OCI-LY3 (cell line): ENCODE results near the gene ATP10D.

Experiments used
- H2AFZ ChIP-seq: fragments of 200-600, 300-600 bp; shearing (Covaris generic); 2 replicates; pipeline ENCODE4 v1.6.0; 2014; ENCODE audit warnings: antibody characterized with exemption, low read depth, low read length
- H3K27ac ChIP-seq: fragments of 200-600, 300-600 bp; sonication (generic); 2 replicates; pipeline ENCODE4 v1.5.1; 2014; ENCODE audit warnings: mild to moderate bottlenecking, low read length, moderate library complexity, mixed read lengths
- H3K27me3 ChIP-seq: fragments of 200-600, 300-600 bp; sonication (generic); 2 replicates; pipeline ENCODE4 v1.6.1; 2014; ENCODE audit warnings: low read depth, low read length, mixed read lengths
- H3K36me3 ChIP-seq: fragments of 200-600, 300-600 bp; sonication (generic); replicated peaks from 2 replicates; pipeline ENCODE3; 2014; ENCODE audit warnings: low read depth, low read length, mixed read lengths
- H3K4me1 ChIP-seq: fragments of 300-600, 200-600 bp; sonication (generic); 2 replicates; pipeline ENCODE4 v1.6.1; 2014; ENCODE audit warnings: low read length, mixed read lengths
- H3K4me2 ChIP-seq: fragments of 200-600, 300-600 bp; sonication (generic); 2 replicates; pipeline ENCODE4 v1.6.1; 2014; ENCODE audit warnings: low read length, mixed read lengths
- H3K4me3 ChIP-seq: fragments of 300-600, 200-600 bp; sonication (generic); 2 replicates; pipeline ENCODE4 v1.5.1; 2014; ENCODE audit warnings: antibody characterized with exemption, mild to moderate bottlenecking, low read length, moderate library complexity
- H3K79me2 ChIP-seq: fragments of 300-600, 200-600 bp; shearing (Covaris generic); 2 replicates; pipeline ENCODE4 v1.6.1; 2014; ENCODE audit warnings: mild to moderate bottlenecking, low read length, mixed read lengths
- H3K9ac ChIP-seq: fragments of 300-600, 200-600 bp; shearing (Covaris generic); 2 replicates; pipeline ENCODE4 v1.6.0; 2014; ENCODE audit warnings: mild to moderate bottlenecking, low read length, moderate library complexity
- H3K9me3 ChIP-seq: fragments of 200-600, 300-600 bp; shearing (Covaris generic); 2 replicates; pipeline ENCODE4 v1.6.1; 2014; ENCODE audit warnings: low read length, mixed read lengths; ENCODE audit not compliant: insufficient read depth
- H4K20me1 ChIP-seq: fragments of 200-600, 300-600 bp; sonication (generic); 2 replicates; pipeline ENCODE4 v1.6.1; 2016; ENCODE audit warnings: low read length, mixed read lengths; ENCODE audit not compliant: insufficient read depth
- EZH2phosphoT487 ChIP-seq: fragments of 200-600 bp; shearing (Covaris generic); IDR thresholded peaks from 2 replicates; pipeline ENCODE4 v1.6.1; 2018; ENCODE audit warnings: antibody characterized with exemption, mixed run types, low read depth
- TF ChIP-seq, protein P1 (sequence below): fragments of 200-600, 300-600 bp; sonication (generic); IDR thresholded peaks from 2 replicates; pipeline ENCODE4 v1.5.1; 2014; ENCODE audit warnings: antibody characterized with exemption, low read length, low read depth

ATP10D gene

DNA sequence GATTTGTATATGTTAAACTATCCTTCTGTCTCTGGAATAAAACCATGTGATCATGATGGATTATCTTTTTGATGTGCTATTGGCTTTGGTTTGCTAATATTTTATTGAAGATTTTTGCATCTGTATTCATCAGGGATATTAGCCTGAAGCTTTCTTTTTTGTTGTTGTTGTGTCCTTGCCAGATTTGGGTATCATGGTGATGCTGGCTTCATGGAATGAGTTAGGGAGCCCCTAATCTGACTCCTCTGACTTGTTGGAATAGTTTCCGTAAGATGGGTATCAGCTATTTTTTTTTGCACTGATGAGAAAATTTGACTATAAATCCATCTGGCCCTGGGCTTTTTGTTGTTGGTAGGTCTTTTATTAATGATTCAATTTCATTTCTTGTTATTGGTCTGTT lies 45.7 kb downstream of the ATP10D start:
- H2AFZ ChIP-seq: no peak overlapping the region
- peaks cover 3% of the 10 kb centered on the region for H3K36me3 ChIP-seq
- H3K27ac ChIP-seq: no peak overlapping the region
- H3K4me2 ChIP-seq: no peak overlapping the region
- H3K4me1 ChIP-seq: peaks cover 6% of the 10 kb centered on the region
- TF ChIP-seq EZH2phosphoT487: no peak
- TF ChIP-seq, protein P1, sequence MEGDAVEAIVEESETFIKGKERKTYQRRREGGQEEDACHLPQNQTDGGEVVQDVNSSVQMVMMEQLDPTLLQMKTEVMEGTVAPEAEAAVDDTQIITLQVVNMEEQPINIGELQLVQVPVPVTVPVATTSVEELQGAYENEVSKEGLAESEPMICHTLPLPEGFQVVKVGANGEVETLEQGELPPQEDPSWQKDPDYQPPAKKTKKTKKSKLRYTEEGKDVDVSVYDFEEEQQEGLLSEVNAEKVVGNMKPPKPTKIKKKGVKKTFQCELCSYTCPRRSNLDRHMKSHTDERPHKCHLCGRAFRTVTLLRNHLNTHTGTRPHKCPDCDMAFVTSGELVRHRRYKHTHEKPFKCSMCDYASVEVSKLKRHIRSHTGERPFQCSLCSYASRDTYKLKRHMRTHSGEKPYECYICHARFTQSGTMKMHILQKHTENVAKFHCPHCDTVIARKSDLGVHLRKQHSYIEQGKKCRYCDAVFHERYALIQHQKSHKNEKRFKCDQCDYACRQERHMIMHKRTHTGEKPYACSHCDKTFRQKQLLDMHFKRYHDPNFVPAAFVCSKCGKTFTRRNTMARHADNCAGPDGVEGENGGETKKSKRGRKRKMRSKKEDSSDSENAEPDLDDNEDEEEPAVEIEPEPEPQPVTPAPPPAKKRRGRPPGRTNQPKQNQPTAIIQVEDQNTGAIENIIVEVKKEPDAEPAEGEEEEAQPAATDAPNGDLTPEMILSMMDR: no peak
- H3K79me2 ChIP-seq: no peaks in the 10 kb centered on the region
- H3K9ac ChIP-seq: no peak overlapping the region
- H3K4me3 ChIP-seq: no peak overlapping the region
- H4K20me1 ChIP-seq: no peaks in the 10 kb centered on the region
- no peaks in the 10 kb centered on the region for H3K27me3 ChIP-seq
- H3K9me3 ChIP-seq: no peaks in the 10 kb centered on the region

DNA sequence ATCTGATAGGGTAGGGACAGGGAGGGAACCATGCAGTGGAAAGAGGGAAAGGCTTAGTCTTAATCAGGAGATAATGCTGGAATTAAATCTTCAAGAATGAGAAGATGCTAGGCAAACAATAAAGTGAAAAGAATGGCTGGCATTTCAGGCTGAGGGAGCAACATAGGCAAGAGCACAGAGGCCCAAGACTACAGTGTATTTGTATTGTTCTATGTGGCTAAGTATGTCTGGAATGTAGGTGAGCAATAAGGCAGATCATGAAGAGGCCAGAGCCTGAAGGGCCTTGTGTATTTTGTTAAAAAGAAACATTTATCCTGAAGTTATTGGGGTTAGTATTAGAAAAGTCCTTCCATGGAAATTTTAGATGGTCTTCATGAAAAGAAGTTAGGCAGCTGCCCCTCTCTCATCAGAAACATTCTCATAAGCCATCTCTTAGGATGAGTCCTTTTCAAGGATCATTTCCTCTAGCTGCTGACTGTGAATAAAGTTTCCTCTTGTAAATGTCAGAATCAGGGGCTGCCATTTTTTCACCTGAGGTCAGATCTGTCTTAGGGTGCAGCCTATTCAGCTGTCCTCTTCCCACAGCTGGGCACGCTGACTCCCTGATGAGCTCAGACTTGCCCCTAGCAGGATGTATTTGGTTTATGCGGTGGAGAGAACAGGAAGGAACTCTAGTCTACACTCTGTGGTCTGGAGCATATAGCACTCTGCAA lies 46.3 kb downstream of the ATP10D start:
- Histone ChIP-seq H3K4me1 (peaks cover 6% of the 10 kb centered on the region), H2AFZ (no peak overlapping the region), H3K27me3 (no peaks in the 10 kb centered on the region), H3K27ac (no peak overlapping the region), H3K9me3 (no peaks in the 10 kb centered on the region), H3K4me2 (no peak overlapping the region), H3K4me3 (no peak overlapping the region), H3K9ac (no peak overlapping the region), H3K79me2 (no peaks in the 10 kb centered on the region), H3K36me3 (peaks cover 3% of the 10 kb centered on the region), H4K20me1 (no peaks in the 10 kb centered on the region)
- TF ChIP-seq, protein P1: no peak
- TF ChIP-seq EZH2phosphoT487: no peak

DNA sequence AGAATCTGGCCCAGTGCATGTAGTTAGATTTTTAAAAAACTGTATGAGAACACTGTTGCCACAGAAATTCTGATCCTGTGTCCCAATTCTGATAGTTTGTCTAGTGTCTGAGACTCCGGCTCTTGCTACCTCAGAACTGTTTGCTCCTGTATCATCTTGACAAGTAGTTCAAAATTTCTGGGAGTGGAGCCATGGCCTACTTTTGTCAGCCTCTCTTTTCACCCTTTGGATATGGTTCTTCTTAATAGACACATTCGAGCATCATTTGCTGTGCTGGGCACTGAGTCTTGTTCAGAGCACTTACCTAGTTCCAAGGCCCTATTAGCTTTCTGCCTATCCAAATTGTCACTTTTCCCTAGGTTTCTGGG lies 46.9 kb downstream of the ATP10D start:
- H3K27me3 ChIP-seq: no peaks in the 10 kb centered on the region
- peaks cover 3% of the 10 kb centered on the region for H3K36me3 ChIP-seq
- no peak overlapping the region for H2AFZ ChIP-seq
- no peaks in the 10 kb centered on the region for H3K79me2 ChIP-seq
- H3K4me2 ChIP-seq: no peak overlapping the region
- H3K9ac ChIP-seq: no peak overlapping the region
- no peak for TF ChIP-seq EZH2phosphoT487
- TF ChIP-seq, protein P1: no peak
- no peaks in the 10 kb centered on the region for H3K9me3 ChIP-seq
- H3K4me1 ChIP-seq: peaks cover 6% of the 10 kb centered on the region
- no peaks in the 10 kb centered on the region for H4K20me1 ChIP-seq
- no peak overlapping the region for H3K4me3 ChIP-seq
- no peak overlapping the region for H3K27ac ChIP-seq

DNA sequence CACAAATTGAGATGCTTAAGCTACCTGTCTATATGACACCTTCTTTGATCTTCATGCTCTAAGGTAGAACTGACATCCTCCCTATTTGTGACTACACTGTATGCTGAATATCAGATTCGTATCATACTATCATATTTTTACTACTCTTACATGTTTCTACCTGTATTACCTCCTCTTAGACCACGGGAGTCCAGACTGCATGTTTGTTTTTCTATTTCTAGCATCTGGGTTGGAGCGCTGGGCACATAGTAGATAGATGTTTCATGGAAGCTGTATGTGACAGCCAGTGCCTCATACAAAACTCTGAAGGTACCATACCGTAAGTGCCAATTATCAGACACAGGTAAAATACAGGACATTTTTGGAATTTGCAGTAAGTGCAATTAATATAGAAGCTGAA lies 47.6 kb downstream of the ATP10D start:
- no peaks in the 10 kb centered on the region for H4K20me1 ChIP-seq
- no peaks in the 10 kb centered on the region for H3K27me3 ChIP-seq
- no peaks in the 10 kb centered on the region for H3K79me2 ChIP-seq
- no peak overlapping the region for H3K27ac ChIP-seq
- no peak for TF ChIP-seq EZH2phosphoT487
- TF ChIP-seq, protein P1: no peak
- H3K4me1 ChIP-seq: peaks cover 6% of the 10 kb centered on the region
- H3K36me3 ChIP-seq: peaks cover 3% of the 10 kb centered on the region
- no peak overlapping the region for H2AFZ ChIP-seq
- H3K9me3 ChIP-seq: no peaks in the 10 kb centered on the region
- H3K9ac ChIP-seq: no peak overlapping the region
- no peak overlapping the region for H3K4me2 ChIP-seq
- H3K4me3 ChIP-seq: no peak overlapping the region
